CD14-positive monocyte (primary cell): ENCODE measurements around the gene ZC3H13. TPM values are rescaled to one million over a fixed set of nuclear protein-coding genes. Genes with fewer than 3 reads are reported as not detected.

ENCODE experiments used
- DNase-seq, 3 donors: peaks; one replicate each; pipeline ENCODE4 v3.0.0-alpha.2; 2011 to 2022
- H2AFZ ChIP-seq: 2 replicates; pipeline ENCODE4 v1.6.0; 2012; ENCODE audit warnings: mild to moderate bottlenecking, low read depth, low read length, inconsistent platforms; ENCODE audit not compliant: insufficient read depth, poor library complexity, severe bottlenecking
- H3K27ac ChIP-seq, 2 donors: 1 replicate in 1 of 2; 2 replicates in 1 of 2; pipeline ENCODE4 v1.5.1; 2012 to 2013; ENCODE audit warnings: low read length in 2 of 2, control low read depth in 1 of 2, inconsistent platforms in 1 of 2, low read depth in 1 of 2, mild to moderate bottlenecking in 1 of 2
- H3K27me3 ChIP-seq, 2 donors: one replicate each; pipeline versions ENCODE4 v1.6.0 to v1.6.1; 2011 to 2013; ENCODE audit warnings: low read length in 2 of 2; ENCODE audit not compliant: control insufficient read depth in 2 of 2, insufficient read depth in 2 of 2
- H3K36me3 ChIP-seq, 2 donors: replicated peaks in 1 of 2; 1 replicate in 1 of 2; 2 replicates in 1 of 2; pipeline versions ENCODE4 v1.5.1 to v1.6.1; 2012 to 2013; ENCODE audit warnings: low read length in 2 of 2, control low read depth in 1 of 2, inconsistent platforms in 1 of 2, mild to moderate bottlenecking in 1 of 2; ENCODE audit not compliant: insufficient read depth in 2 of 2, control insufficient read depth in 1 of 2
- H3K4me1 ChIP-seq, 2 donors: 1 replicate in 1 of 2; 2 replicates in 1 of 2; pipeline versions ENCODE4 v1.5.1 to v1.6.1; 2012 to 2013; ENCODE audit warnings: low read length in 2 of 2, control low read depth in 1 of 2, inconsistent platforms in 1 of 2, mild to moderate bottlenecking in 1 of 2, moderate library complexity in 1 of 2; ENCODE audit not compliant: insufficient read depth in 2 of 2, control insufficient read depth in 1 of 2
- H3K4me2 ChIP-seq: replicated peaks from 2 replicates; pipeline ENCODE3; 2012; ENCODE audit warnings: low read length, moderate library complexity, mild to moderate bottlenecking; ENCODE audit not compliant: poor library complexity, severe bottlenecking; ENCODE audit errors: extremely low read depth
- H3K4me3 ChIP-seq, 3 experiments: fragments of 200-600 bp in 1 of 3; sonication (generic) in 1 of 3; replicated peaks in 1 of 3; 1 replicate in 2 of 3; 2 replicates in 1 of 3; pipeline ENCODE4 v1.5.1; 2011 to 2013; ENCODE audit warnings: low read length in 3 of 3, mild to moderate bottlenecking in 3 of 3, control low read depth in 2 of 3, low read depth in 2 of 3, inconsistent platforms in 1 of 3, moderate library complexity in 1 of 3
- H3K79me2 ChIP-seq: 2 replicates; pipeline ENCODE4 v1.6.0; 2012; ENCODE audit warnings: mild to moderate bottlenecking, control low read depth, inconsistent platforms, low read length, moderate library complexity; ENCODE audit not compliant: insufficient read depth
- H3K9ac ChIP-seq: 2 replicates; pipeline ENCODE4 v1.6.0; 2017; ENCODE audit warnings: low read length, mild to moderate bottlenecking; ENCODE audit not compliant: insufficient read depth, poor library complexity, severe bottlenecking
- H3K9me3 ChIP-seq, 2 donors: replicated peaks in 1 of 2; 1 replicate in 1 of 2; 2 replicates in 1 of 2; pipeline versions ENCODE4 v1.5.1 to v1.6.1; 2012 to 2013; ENCODE audit warnings: low read length in 2 of 2, control low read depth in 1 of 2; ENCODE audit not compliant: control insufficient read depth in 1 of 2, insufficient read depth in 1 of 2
- H4K20me1 ChIP-seq: 2 replicates; pipeline ENCODE4 v1.6.0; 2012; ENCODE audit warnings: mild to moderate bottlenecking, low read length, control low read depth, moderate library complexity; ENCODE audit not compliant: insufficient read depth
- H3K27ac Mint-ChIP-seq, 7 donors: one replicate each; pipeline ENCODE4 v1.8.0; 2020; ENCODE audit warnings: mild to moderate bottlenecking in 7 of 7, mixed read lengths in 7 of 7, moderate library complexity in 6 of 7, inconsistent platforms in 2 of 7
- H3K27me3 Mint-ChIP-seq, 3 donors: one replicate each; pipeline ENCODE4 v1.8.0; 2021 to 2022; ENCODE audit warnings: low read depth in 3 of 3, mild to moderate bottlenecking in 3 of 3, mixed read lengths in 3 of 3, moderate library complexity in 3 of 3, inconsistent platforms in 1 of 3
- H3K36me3 Mint-ChIP-seq, 2 donors: one replicate each; pipeline ENCODE4 v1.8.0; 2020; ENCODE audit warnings: mixed read lengths in 2 of 2, inconsistent platforms in 1 of 2, mild to moderate bottlenecking in 1 of 2
- H3K4me1 Mint-ChIP-seq: one replicate; pipeline ENCODE4 v1.8.0; 2020; ENCODE audit warnings: mild to moderate bottlenecking, mixed read lengths
- H3K4me3 Mint-ChIP-seq, 2 donors: one replicate each; pipeline ENCODE4 v1.8.0; 2020; ENCODE audit warnings: mild to moderate bottlenecking in 2 of 2, mixed read lengths in 2 of 2, moderate library complexity in 1 of 2
- H3K9me3 Mint-ChIP-seq, 7 donors: one replicate each; pipeline ENCODE4 v1.8.0; 2020 to 2022; ENCODE audit warnings: mixed read lengths in 7 of 7, mild to moderate bottlenecking in 6 of 7, moderate library complexity in 6 of 7, inconsistent platforms in 2 of 7
- WGBS: methylation state at CpG from one replicate; pipeline ENCODE4 v1.1.5; 2013; ENCODE audit warnings: missing lambda C conversion rate; ENCODE audit not compliant: insufficient coverage; 5-methylcytosine and 5-hydroxymethylcytosine counted together
- intact Hi-C, 2 donors: fragments of 100-400 bp; cut with micrococcal nuclease; formaldehyde crosslinking; loops; one replicate each; pipeline versions ENCODE4 v1.15.0 to v1.15.1; 2023
- polyA plus RNA-seq, 3 donors: library from polyadenylated mRNA; depleted of rRNA in 1 of 3; unstranded in 2 of 3; stranded (reverse) in 1 of 3; fragments of 300-500 nt in 2 of 3; fragments of >200 nt in 1 of 3; fragmentation: Illumina TruSeq in 2 of 3; gene quantifications; 1 replicate in 2 of 3; 2 replicates in 1 of 3; pipeline ENCODE4 v1.2.3, GENCODE V29; 2012 to 2021
- TF ChIP-seq, protein P1 (sequence below): fragments of 200-600 bp; IDR thresholded peaks from one replicate; pipeline ENCODE4 v1.8.0; 2022; ENCODE audit warnings: antibody characterized with exemption, mild to moderate bottlenecking

The ZC3H13 gene
- polyA plus RNA-seq, 3 donors, result 5.3 to 22.2 (median 9.7) TPM

DNA sequence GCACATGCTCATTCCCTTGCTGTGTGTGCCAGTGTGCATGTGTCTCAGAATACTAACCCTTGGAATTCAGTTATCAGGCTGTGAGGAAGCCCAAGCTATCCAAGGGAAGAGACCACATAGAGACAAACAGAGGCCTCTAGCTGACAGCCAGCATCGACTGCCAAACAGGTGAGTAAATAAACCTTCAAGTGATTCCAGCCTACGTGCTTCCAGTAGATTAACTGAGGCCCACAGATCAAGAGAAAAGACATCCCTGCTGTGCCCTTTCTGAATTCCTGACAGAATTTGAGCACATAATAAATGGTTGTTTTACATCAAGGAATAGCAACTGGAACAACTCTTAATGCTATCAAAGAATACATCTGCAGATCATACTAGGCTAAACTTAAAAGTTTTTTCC is 17.5 kb downstream of the ZC3H13 start:
- H3K36me3 ChIP-seq, result peaks cover 51 to 91% of the 10 kb centered on the region in 2 donors
- H3K36me3 Mint-ChIP-seq, result peaks cover 67 to 77% of the 10 kb centered on the region in 2 donors

DNA sequence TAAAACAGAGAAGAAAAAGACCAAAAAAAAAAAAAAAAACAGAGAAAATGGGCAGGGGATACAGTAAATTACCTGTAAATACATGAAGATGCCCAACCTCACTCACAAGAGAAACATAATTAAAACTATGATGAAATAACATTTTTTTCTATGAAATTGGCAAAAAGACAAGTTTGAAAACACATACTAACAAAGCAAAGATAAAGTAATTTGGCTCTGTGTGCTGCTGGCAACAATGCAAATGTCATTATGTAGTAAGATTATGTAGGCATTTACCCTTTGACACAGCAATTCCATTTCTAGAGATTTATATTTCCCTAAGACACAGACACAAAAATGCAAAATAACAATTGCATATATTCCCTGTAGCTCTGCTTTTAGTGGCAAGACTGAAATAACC is 20.2 kb downstream of the ZC3H13 start:
- Histone ChIP-seq H3K36me3 (peaks cover 29 to 73% of the 10 kb centered on the region in 2 donors), H3K9ac (no peak overlapping the region), H3K4me3 (no peak overlapping the region), H3K4me1 (no peaks in the 10 kb centered on the region), H3K4me2 (no peak overlapping the region), H4K20me1 (peaks cover 8% of the 10 kb centered on the region), H3K79me2 (peaks cover 19% of the 10 kb centered on the region), H2AFZ (no peak overlapping the region), H3K9me3 (no peaks in the 10 kb centered on the region), H3K27me3 (no peaks in the 10 kb centered on the region), H3K27ac (no peak overlapping the region)
- no peak for DNase-seq
- TF ChIP-seq, protein P1, sequence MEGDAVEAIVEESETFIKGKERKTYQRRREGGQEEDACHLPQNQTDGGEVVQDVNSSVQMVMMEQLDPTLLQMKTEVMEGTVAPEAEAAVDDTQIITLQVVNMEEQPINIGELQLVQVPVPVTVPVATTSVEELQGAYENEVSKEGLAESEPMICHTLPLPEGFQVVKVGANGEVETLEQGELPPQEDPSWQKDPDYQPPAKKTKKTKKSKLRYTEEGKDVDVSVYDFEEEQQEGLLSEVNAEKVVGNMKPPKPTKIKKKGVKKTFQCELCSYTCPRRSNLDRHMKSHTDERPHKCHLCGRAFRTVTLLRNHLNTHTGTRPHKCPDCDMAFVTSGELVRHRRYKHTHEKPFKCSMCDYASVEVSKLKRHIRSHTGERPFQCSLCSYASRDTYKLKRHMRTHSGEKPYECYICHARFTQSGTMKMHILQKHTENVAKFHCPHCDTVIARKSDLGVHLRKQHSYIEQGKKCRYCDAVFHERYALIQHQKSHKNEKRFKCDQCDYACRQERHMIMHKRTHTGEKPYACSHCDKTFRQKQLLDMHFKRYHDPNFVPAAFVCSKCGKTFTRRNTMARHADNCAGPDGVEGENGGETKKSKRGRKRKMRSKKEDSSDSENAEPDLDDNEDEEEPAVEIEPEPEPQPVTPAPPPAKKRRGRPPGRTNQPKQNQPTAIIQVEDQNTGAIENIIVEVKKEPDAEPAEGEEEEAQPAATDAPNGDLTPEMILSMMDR, result no peak
- intact Hi-C loops, result no loop called here
- Mint-ChIP-seq H3K4me3 (no peak overlapping the region), H3K9me3 (peaks cover 4 to 21% (median 11%) of the 10 kb centered on the region in 7 donors), H3K27ac (no peak overlapping the region), H3K27me3 (peaks cover 0 to 1% (median 0%) of the 10 kb centered on the region in 3 donors), H3K36me3 (peaks cover 65 to 81% of the 10 kb centered on the region in 2 donors), H3K4me1 (peaks cover 2% of the 10 kb centered on the region)

More for the DNA sequence above, 17.5 kb downstream of the ZC3H13 start:
- TF ChIP-seq, protein P1, result no peak
- intact Hi-C loops, result no loop called here
- Mint-ChIP-seq H3K27me3 (peaks cover 0 to 1% (median 1%) of the 10 kb centered on the region in 3 donors), H3K9me3 (peaks cover 2 to 16% (median 8%) of the 10 kb centered on the region in 7 donors), H3K4me3 (no peak overlapping the region), H3K4me1 (no peaks in the 10 kb centered on the region), H3K27ac (no peak overlapping the region)
- no peaks in the 10 kb centered on the region for H3K27me3 ChIP-seq
- no peak overlapping the region for H3K4me2 ChIP-seq
- DNase-seq, result no peak
- H4K20me1 ChIP-seq, result peaks cover 15% of the 10 kb centered on the region
- H3K9me3 ChIP-seq, result no peaks in the 10 kb centered on the region
- H3K4me1 ChIP-seq, result no peaks in the 10 kb centered on the region
- peaks cover 19% of the 10 kb centered on the region for H3K79me2 ChIP-seq
- no peak overlapping the region for H3K27ac ChIP-seq
- no peak overlapping the region for H2AFZ ChIP-seq
- H3K9ac ChIP-seq, result no peak overlapping the region
- no peak overlapping the region for H3K4me3 ChIP-seq
- 100% methylated on average over 2 of the region's 2 CpGs for WGBS
